HL-60 (cell line): ENCODE data around the gene BRINP3.

Experiments used
- GABPA ChIP-seq: IDR thresholded peaks from 2 replicates; pipeline ENCODE4 v1.6.1; 2012; ENCODE audit warnings: low read depth
- POLR2AphosphoS5 ChIP-seq: IDR thresholded peaks from 2 replicates; pipeline ENCODE4 v1.6.1; 2012; ENCODE audit warnings: low read depth
- TF ChIP-seq, protein P1 (sequence below): IDR thresholded peaks from one replicate; pipeline ENCODE4 v1.5.1; 2011; ENCODE audit warnings: low read length, control low read depth, inconsistent platforms; ENCODE audit not compliant: insufficient read depth
- TF ChIP-seq, protein P2 (sequence below): IDR thresholded peaks from 2 replicates; pipeline ENCODE4 v1.6.1; 2012; ENCODE audit warnings: low read depth; ENCODE audit not compliant: insufficient replicate concordance

DNA sequence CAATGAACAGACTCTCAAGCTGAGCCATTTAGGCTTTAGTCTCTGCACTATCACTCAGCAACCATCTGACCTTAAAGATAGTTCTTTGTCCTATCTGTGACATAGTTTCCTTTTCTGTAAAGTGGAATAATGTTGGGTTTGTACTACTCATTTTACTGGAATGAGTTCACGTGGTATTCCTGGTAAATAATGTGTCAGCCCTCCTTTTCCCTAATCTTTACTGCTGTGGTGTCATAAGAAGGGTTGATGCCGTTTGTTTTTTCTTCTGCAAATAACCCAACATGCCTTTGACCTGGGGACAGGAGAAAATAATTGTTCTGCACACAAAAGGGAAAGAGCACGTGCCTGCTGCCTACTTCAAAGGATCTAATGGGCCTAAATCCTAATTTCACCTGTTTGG is 297.8 kb downstream of the BRINP3 start:
- TF ChIP-seq, protein P1, sequence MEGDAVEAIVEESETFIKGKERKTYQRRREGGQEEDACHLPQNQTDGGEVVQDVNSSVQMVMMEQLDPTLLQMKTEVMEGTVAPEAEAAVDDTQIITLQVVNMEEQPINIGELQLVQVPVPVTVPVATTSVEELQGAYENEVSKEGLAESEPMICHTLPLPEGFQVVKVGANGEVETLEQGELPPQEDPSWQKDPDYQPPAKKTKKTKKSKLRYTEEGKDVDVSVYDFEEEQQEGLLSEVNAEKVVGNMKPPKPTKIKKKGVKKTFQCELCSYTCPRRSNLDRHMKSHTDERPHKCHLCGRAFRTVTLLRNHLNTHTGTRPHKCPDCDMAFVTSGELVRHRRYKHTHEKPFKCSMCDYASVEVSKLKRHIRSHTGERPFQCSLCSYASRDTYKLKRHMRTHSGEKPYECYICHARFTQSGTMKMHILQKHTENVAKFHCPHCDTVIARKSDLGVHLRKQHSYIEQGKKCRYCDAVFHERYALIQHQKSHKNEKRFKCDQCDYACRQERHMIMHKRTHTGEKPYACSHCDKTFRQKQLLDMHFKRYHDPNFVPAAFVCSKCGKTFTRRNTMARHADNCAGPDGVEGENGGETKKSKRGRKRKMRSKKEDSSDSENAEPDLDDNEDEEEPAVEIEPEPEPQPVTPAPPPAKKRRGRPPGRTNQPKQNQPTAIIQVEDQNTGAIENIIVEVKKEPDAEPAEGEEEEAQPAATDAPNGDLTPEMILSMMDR = no peak
- TF ChIP-seq POLR2AphosphoS5 = no peak
- no peak for TF ChIP-seq GABPA
- TF ChIP-seq, protein P2, sequence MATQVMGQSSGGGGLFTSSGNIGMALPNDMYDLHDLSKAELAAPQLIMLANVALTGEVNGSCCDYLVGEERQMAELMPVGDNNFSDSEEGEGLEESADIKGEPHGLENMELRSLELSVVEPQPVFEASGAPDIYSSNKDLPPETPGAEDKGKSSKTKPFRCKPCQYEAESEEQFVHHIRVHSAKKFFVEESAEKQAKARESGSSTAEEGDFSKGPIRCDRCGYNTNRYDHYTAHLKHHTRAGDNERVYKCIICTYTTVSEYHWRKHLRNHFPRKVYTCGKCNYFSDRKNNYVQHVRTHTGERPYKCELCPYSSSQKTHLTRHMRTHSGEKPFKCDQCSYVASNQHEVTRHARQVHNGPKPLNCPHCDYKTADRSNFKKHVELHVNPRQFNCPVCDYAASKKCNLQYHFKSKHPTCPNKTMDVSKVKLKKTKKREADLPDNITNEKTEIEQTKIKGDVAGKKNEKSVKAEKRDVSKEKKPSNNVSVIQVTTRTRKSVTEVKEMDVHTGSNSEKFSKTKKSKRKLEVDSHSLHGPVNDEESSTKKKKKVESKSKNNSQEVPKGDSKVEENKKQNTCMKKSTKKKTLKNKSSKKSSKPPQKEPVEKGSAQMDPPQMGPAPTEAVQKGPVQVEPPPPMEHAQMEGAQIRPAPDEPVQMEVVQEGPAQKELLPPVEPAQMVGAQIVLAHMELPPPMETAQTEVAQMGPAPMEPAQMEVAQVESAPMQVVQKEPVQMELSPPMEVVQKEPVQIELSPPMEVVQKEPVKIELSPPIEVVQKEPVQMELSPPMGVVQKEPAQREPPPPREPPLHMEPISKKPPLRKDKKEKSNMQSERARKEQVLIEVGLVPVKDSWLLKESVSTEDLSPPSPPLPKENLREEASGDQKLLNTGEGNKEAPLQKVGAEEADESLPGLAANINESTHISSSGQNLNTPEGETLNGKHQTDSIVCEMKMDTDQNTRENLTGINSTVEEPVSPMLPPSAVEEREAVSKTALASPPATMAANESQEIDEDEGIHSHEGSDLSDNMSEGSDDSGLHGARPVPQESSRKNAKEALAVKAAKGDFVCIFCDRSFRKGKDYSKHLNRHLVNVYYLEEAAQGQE = no peak
